NCI-H526 treated with DMSO at 0.1 percent for 48 hours (cell line): ENCODE results near the gene NBPF12.
"Not testable (repeated sequence)": the region's sequence is repeated elsewhere in the genome, so short reads cannot be mapped to it uniquely, and the experiment has no call there.

Experiments
- DNase-seq: peaks from one replicate; lab custom pipeline; 2025; lab: John Stamatoyannopoulos, UW

The NBPF12 gene, protein sequence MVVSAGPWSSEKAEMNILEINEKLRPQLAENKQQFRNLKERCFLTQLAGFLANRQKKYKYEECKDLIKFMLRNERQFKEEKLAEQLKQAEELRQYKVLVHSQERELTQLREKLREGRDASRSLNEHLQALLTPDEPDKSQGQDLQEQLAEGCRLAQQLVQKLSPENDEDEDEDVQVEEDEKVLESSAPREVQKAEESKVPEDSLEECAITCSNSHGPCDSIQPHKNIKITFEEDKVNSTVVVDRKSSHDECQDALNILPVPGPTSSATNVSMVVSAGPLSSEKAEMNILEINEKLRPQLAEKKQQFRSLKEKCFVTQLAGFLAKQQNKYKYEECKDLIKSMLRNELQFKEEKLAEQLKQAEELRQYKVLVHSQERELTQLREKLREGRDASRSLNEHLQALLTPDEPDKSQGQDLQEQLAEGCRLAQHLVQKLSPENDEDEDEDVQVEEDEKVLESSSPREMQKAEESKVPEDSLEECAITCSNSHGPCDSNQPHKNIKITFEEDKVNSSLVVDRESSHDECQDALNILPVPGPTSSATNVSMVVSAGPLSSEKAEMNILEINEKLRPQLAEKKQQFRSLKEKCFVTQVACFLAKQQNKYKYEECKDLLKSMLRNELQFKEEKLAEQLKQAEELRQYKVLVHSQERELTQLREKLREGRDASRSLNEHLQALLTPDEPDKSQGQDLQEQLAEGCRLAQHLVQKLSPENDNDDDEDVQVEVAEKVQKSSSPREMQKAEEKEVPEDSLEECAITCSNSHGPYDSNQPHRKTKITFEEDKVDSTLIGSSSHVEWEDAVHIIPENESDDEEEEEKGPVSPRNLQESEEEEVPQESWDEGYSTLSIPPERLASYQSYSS (N-terminal part only)

DNA sequence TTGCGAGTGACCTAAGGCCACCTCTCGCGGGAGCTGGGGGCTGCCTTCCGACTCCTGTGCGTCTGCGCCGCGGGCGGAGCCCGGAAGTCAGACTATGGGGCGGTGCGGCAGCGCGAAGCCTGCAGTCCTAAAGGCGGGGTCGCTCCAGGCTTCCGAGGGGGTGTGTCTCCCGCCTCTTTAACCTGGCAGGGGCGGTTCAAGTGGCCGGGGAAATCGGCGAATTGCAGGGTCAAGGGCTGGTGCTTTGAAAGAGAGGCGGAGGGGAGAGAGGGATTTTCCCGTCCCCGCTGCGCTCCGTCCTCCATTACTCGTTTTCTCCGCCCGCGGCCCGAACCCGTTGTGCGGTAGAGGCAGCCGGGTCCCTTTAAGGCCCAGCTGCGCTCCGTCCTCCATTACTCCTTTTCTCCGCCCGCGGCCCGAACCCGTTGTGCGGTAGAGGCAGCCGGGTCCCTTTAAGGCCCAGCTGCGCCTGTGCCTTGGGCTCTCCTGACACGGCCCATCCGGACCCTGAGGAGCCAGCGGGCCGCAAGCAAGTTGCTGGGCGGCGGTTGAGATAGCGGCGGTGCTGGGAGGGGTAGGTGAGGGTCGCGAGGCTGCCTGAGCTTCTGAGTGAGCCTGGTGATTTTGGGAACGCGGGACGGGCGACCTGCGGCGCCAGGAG, at the start of gene NBPF12:
Gene NBPF12, plus strand, starts transcription at position 83 of the 661 bp plus-strand sequence. CDS start 21,820 bp downstream, outside the sequence.
- peak; percentile 86 for DNase-seq

DNA sequence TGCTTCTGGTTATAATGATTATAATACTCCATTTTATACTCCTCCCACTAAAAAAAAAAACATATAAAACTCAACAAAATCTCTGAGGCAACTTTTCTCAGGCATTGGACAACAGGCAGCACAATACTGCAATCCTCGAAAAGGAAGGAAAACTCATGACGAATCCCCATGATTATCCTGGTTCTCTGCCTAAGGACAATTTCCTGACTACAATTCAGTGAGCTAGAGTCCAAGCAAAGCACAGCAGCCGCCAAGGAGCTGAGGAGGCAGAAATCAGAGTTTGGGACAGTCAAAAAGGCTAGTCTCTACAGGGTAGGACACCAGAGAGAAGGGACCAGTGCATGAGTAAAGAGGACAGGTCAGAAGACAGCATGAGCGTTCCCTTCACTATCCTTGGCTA, 46.8 kb upstream of the NBPF12 start:
- not testable (repeated sequence) for DNase-seq

- DNase-seq: not testable (repeated sequence)
Measured at GRCh38 chr1:146892331-146892730, 45.8 kb upstream of the NBPF12 start.

- DNase-seq: not testable (repeated sequence)
Measured at GRCh38 chr1:146907565-146908261, 30.4 kb upstream of the NBPF12 start.

- not testable (repeated sequence) for DNase-seq
Measured at GRCh38 chr1:146912975-146913374, 25.1 kb upstream of the NBPF12 start.

- not testable (repeated sequence) for DNase-seq
Measured at GRCh38 chr1:146920811-146921210, 17.3 kb upstream of the NBPF12 start.

- not testable (repeated sequence) for DNase-seq
Measured at GRCh38 chr1:146922614-146923013, 15.5 kb upstream of the NBPF12 start.

GRCh38 chr1:146924106-146924505, 14.0 kb upstream of the NBPF12 start:
- DNase-seq: not testable (repeated sequence)

GRCh38 chr1:146926413-146926812, 11.7 kb upstream of the NBPF12 start:
- DNase-seq: not testable (repeated sequence)

DNA sequence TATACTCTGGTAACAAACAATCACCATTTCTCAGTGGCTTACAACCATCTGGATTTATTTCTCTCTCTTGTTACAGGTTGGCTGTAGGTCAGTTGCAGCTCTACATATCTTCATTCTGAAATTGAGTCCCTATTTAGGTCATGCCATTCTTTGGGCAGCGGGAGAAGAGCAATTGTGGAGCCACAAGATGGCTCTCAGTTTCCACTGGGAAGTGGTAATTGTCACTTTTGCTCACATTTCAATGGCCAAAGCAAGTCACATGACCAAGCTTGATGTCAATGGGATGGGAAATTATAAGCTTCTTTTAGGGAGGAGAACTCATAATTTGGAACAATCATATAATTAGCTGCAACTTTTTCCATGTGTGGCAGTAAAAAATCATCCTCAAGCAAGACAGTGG, 7.9 kb upstream of the NBPF12 start:
- not testable (repeated sequence) for DNase-seq

- DNase-seq: not testable (repeated sequence)
Measured at GRCh38 chr1:146934390-146935223, 3.5 kb upstream of the NBPF12 start.

GRCh38 chr1:146937462-146937861, 662 bp upstream of the NBPF12 start:
- not testable (repeated sequence) for DNase-seq

- DNase-seq: peak; percentile 68
Measured at GRCh38 chr1:146938927-146939786, 1.0 kb downstream of the NBPF12 start.

DNA sequence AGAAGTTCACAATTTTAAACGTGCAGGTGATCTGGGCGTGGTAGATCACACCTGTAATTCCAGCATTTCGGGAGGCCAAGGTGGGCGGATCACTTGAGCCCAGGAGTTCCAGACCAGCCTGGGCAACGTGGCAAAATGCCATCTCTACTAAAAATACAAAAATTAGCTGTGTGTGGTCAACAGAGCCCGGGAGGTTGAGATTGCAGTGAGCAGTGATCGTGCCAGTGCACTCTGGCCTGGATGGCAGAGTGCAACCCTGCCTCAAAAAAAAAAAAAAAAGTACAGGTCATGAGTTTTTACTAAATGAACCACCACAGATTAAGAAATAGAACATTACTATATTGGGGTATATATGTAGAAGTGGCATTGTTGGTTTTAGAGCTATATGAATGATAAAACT, 2.2 kb downstream of the NBPF12 start:
- not testable (repeated sequence) for DNase-seq

DNA sequence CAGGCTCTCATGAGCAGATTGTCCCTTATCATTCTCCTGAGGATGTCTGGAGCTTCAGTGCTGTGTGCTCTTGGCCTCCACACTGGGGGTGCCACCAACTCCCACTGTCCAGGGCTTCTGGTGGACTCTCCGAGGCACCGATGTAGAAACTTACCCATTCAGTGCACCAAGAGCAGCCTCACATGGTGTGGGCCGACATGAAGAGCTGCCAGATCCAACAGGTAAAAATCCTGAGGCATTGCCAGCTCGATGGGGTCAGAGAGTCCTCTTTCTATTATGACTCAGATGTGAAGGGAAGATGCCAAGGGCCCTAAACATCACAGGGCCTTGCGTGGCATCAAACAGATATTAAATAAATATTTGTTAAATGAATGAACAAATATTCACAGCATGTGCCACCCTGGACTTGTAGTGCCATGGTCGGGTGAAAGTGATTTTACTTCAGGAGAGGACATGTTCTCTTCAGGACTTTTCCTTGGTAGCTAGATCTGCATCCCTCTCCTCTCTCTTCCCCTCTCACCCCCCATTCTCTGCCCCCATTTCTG, 5.3 kb downstream of the NBPF12 start:
- not testable (repeated sequence) for DNase-seq

GRCh38 chr1:146948127-146948526, 10.0 kb downstream of the NBPF12 start:
- DNase-seq: not testable (repeated sequence)

- DNase-seq: not testable (repeated sequence)
Measured at GRCh38 chr1:146964340-146964739, 26.2 kb downstream of the NBPF12 start.

DNA sequence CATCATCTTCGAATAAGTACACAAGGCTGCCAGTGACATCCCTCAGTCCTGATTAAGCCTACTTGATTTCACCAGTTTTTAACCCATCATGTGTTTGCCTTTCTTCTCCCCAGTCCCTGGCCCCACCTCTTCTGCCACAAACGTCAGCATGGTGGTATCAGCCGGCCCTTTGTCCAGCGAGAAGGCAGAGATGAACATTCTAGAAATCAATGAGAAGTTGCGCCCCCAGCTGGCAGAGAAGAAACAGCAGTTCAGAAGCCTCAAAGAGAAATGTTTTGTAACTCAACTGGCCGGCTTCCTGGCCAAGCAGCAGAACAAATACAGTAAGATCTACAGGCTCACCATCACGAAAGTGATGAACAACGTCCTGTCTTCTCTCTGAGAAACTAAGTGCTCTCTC, 28.2 kb downstream of the NBPF12 start:
- not testable (repeated sequence) for DNase-seq

DNA sequence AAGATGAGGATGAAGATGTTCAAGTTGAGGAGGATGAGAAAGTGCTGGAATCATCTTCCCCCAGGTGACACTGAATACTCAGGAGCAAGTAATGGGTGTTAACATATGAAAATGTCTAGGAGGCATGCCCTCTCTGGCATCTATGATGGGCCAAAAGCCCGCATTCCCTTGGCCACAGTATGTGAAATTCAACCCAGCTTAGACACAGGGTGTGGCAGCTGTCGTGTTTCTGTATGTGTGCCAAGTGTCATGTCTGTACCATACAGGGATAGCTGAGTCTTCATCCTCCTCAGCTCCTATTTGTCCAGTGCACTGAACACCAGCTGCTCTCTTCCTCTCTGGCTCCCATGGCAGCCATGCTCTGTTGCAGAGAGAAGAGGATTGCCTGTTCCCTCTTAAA, 32.5 kb downstream of the NBPF12 start:
- not testable (repeated sequence) for DNase-seq
